ENCODE data around the gene OLR1. TPM values are rescaled to one million over a fixed set of nuclear protein-coding genes. Genes with fewer than 3 reads are reported as not detected.

Gene OLR1
- total RNA-seq, 1 donor from 2014 or later: not detected

DNA sequence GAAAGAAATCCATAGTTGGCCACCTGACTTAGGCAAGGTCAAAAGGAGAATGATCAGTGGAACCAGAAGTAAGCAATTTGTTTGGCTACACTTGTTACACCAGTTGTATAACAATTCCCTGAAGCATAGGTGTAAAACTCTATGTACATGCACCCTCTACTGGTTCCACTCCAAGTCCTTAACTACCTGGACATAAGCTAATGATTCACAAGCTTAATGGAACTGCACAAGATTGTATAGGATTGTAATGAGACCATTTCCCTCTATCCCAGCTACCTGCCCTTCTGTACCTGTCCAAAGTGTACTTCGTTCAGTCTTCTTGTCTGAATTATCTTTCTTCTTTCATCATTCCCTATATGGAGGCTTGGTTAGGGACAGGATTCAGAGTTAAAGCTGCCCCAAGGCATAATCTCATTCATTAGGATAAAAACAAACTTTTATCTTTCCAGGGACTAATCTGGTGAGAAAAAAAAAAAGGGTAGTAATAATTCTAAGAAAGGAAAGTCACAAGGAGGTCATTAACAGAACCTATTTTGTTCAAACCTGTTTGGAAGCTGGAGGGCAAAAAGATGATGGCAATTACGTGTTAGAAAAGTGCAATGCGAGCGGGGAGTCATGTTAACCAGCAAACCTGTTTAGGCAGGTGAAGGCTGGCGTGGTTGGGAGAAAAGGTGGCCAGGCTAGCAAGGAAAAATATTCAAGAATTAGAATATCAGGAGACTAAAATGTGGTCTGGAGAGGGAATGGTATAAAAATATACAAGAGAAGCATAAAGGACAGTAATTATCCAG, 4.1 kb upstream of the OLR1 start:
- DNase-seq (ENCODE audit: low spot score): no peak
- Mint-ChIP-seq H3K27ac (ENCODE audit: unreplicated experiment) (no peak overlapping the region), H3K4me1 (ENCODE audit: unreplicated experiment) (peaks cover 7% of the 10 kb centered on the region), H3K9me3 (ENCODE audit: unreplicated experiment) (no peaks in the 10 kb centered on the region), H3K27me3 (ENCODE audit: unreplicated experiment) (peaks cover 2% of the 10 kb centered on the region), H3K36me3 (ENCODE audit: low read depth, unreplicated experiment) (no peaks in the 10 kb centered on the region), H3K4me3 (ENCODE audit: unreplicated experiment) (no peak overlapping the region)
- TF ChIP-seq, protein P1, sequence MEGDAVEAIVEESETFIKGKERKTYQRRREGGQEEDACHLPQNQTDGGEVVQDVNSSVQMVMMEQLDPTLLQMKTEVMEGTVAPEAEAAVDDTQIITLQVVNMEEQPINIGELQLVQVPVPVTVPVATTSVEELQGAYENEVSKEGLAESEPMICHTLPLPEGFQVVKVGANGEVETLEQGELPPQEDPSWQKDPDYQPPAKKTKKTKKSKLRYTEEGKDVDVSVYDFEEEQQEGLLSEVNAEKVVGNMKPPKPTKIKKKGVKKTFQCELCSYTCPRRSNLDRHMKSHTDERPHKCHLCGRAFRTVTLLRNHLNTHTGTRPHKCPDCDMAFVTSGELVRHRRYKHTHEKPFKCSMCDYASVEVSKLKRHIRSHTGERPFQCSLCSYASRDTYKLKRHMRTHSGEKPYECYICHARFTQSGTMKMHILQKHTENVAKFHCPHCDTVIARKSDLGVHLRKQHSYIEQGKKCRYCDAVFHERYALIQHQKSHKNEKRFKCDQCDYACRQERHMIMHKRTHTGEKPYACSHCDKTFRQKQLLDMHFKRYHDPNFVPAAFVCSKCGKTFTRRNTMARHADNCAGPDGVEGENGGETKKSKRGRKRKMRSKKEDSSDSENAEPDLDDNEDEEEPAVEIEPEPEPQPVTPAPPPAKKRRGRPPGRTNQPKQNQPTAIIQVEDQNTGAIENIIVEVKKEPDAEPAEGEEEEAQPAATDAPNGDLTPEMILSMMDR (IDR thresholded peaks at IDR 0.05; ENCODE audit: unreplicated experiment): no peak

GRCh38 chr12:10174986-10175614, 3.2 kb upstream of the OLR1 start:
- no peaks in the 10 kb centered on the region for H3K9me3 Mint-ChIP-seq (ENCODE audit: unreplicated experiment)
- DNase-seq (ENCODE audit: low spot score): no peak
- H3K4me1 Mint-ChIP-seq (ENCODE audit: unreplicated experiment): peaks cover 7% of the 10 kb centered on the region
- H3K4me3 Mint-ChIP-seq (ENCODE audit: unreplicated experiment): no peak overlapping the region
- TF ChIP-seq, protein P1 (IDR thresholded peaks at IDR 0.05; ENCODE audit: unreplicated experiment): no peak
- no peaks in the 10 kb centered on the region for H3K36me3 Mint-ChIP-seq (ENCODE audit: low read depth, unreplicated experiment)
- H3K27ac Mint-ChIP-seq (ENCODE audit: unreplicated experiment): no peak overlapping the region
- peaks cover 2% of the 10 kb centered on the region for H3K27me3 Mint-ChIP-seq (ENCODE audit: unreplicated experiment)

- Mint-ChIP-seq H3K36me3 (ENCODE audit: low read depth, unreplicated experiment) (no peaks in the 10 kb centered on the region), H3K9me3 (ENCODE audit: unreplicated experiment) (no peaks in the 10 kb centered on the region), H3K4me3 (ENCODE audit: unreplicated experiment) (no peak overlapping the region), H3K27ac (ENCODE audit: unreplicated experiment) (no peak overlapping the region), H3K4me1 (ENCODE audit: unreplicated experiment) (no peaks in the 10 kb centered on the region), H3K27me3 (ENCODE audit: unreplicated experiment) (no peaks in the 10 kb centered on the region)
- TF ChIP-seq, protein P1 (IDR thresholded peaks at IDR 0.05; ENCODE audit: unreplicated experiment): no peak
- no peak for DNase-seq (ENCODE audit: low spot score)
These were observed 1.7 kb downstream of the OLR1 start for GRCh38 chr12:10170216-10170615.

GRCh38 chr12:10169104-10169503, 2.8 kb downstream of the OLR1 start:
- TF ChIP-seq, protein P1 (IDR thresholded peaks at IDR 0.05; ENCODE audit: unreplicated experiment): no peak
- DNase-seq (ENCODE audit: low spot score): no peak
- H3K27me3 Mint-ChIP-seq (ENCODE audit: unreplicated experiment): no peaks in the 10 kb centered on the region

DNA sequence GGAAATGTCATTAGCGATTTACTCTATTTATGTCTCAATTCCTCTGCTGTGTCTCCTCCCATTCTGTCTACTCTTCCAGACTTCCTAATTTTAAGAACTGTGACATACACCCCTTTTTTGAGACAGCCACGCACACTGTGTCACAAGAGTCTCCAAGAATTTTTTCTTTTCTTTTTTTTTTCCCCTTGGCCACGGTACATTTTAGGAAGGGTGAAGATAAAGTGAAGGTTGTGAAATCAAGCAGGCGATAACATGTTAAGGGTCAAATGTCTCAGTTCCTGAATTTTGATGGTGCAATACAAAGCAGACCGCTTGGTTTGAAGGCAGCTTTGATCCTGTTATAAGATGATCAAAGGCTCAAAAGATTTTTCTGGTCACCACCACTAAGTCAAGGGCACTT, 4.3 kb downstream of the OLR1 start:
- no peak for DNase-seq (ENCODE audit: low spot score)
- Mint-ChIP-seq H3K27ac (ENCODE audit: unreplicated experiment) (no peak overlapping the region), H3K36me3 (ENCODE audit: low read depth, unreplicated experiment) (no peaks in the 10 kb centered on the region), H3K4me3 (ENCODE audit: unreplicated experiment) (no peak overlapping the region), H3K27me3 (ENCODE audit: unreplicated experiment) (no peaks in the 10 kb centered on the region), H3K4me1 (ENCODE audit: unreplicated experiment) (no peaks in the 10 kb centered on the region), H3K9me3 (ENCODE audit: unreplicated experiment) (no peaks in the 10 kb centered on the region)
- TF ChIP-seq, protein P1 (IDR thresholded peaks at IDR 0.05; ENCODE audit: unreplicated experiment): no peak

More at GRCh38 chr12:10169104-10169503, 2.8 kb downstream of the OLR1 start:
- no peak overlapping the region for H3K4me3 Mint-ChIP-seq (ENCODE audit: unreplicated experiment)
- no peaks in the 10 kb centered on the region for H3K36me3 Mint-ChIP-seq (ENCODE audit: low read depth, unreplicated experiment)
- no peak overlapping the region for H3K27ac Mint-ChIP-seq (ENCODE audit: unreplicated experiment)
- no peaks in the 10 kb centered on the region for H3K4me1 Mint-ChIP-seq (ENCODE audit: unreplicated experiment)
- H3K9me3 Mint-ChIP-seq (ENCODE audit: unreplicated experiment): no peaks in the 10 kb centered on the region
